Endometrium (tissue), 2 donors: Measurements from ENCODE around the gene ZSCAN5C.
"Not testable (repeated sequence)": the region's sequence is repeated elsewhere in the genome, so short reads cannot be mapped to it uniquely, and the experiment has no call there.

Experiments used
- FAIRE-seq: peaks from 2 replicates; lab custom pipeline; 2012; peaks lifted over from hg19 to GRCh38; lab: Jason Lieb, UNC
- donor health status: control.
- donor health status: control.

The ZSCAN5C gene

DNA sequence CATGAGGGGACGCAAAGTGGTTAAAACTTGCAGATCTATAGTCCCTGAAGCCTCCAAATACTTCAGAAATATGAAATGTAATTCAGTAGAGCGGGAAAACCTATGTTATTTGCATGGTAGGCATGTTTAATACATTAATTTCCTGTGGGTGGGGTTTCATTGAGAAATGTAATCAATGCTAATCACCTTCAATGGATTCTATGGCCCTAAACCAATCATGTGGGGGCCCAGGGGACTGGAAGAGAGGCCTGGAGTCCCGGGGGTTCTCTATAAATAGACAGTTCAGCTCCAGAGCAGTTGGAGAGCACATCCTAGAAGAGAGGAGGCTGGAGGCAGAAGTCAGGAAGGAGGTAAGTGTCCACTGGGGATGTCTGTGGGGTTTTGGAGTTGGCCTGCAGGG, at the start of gene ZSCAN5C:
Gene ZSCAN5C (plus strand): TSS at position 301 of the 400 bp plus-strand sequence. CDS start 3,641 bp downstream, outside the sequence.
- FAIRE-seq, result no peak

DNA sequence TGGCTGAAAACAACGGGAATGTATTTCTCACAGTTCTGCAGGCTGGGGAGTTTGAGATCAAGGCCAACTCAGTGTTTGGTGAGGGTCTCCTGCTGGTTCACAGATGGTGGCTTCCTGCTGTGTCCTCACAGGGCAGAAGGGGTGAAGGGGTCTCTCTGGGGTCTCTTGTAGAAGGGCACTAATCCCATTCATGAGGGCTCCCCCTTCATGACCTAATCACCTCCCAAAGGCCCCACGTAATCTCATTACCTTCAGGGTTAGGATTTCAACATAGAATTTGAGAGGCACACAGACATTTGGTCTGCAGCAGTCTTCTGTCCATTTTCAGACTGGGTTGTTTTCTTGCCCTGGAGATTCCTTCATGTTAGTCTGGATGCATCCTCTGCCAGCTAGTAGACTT, 49.4 kb upstream of the ZSCAN5C start:
- no peak for FAIRE-seq

- no peak for FAIRE-seq
Measured at GRCh38 chr19:56153507-56153906, 48.6 kb upstream of the ZSCAN5C start.

DNA sequence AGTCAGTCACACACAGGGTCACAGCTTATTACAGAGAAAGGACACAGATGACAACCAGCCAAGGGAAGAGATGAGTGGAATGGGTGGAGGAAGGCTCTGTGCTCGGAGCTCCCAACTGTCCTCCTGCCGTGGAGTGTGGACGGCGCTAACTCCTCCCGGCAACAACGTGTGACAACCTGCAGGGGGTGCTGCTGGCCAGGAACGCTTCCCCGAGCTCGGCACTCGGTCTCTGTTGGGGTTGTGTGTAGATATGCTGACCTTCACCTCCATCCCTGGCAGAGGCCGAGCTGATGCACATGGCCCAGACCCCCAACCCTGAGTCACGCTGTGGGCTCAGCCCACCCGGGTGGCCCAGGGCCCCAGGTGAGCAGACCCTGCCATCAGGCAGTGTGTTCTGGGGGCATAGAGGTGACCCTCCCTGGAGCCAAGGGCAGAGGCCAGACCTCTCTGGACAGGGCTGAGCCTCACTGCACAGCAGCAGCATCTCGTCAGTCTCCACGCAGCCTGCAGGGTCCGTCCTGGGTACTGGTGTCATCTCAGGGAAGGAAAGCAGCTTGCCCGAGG, 46.9 kb upstream of the ZSCAN5C start:
- FAIRE-seq, result no peak

GRCh38 chr19:56156768-56157167, 45.3 kb upstream of the ZSCAN5C start:
- no peak for FAIRE-seq

- no peak for FAIRE-seq
Measured at GRCh38 chr19:56158170-56158757, 43.8 kb upstream of the ZSCAN5C start.

- FAIRE-seq, result no peak
Measured at GRCh38 chr19:56159009-56159559, 43.0 kb upstream of the ZSCAN5C start.

DNA sequence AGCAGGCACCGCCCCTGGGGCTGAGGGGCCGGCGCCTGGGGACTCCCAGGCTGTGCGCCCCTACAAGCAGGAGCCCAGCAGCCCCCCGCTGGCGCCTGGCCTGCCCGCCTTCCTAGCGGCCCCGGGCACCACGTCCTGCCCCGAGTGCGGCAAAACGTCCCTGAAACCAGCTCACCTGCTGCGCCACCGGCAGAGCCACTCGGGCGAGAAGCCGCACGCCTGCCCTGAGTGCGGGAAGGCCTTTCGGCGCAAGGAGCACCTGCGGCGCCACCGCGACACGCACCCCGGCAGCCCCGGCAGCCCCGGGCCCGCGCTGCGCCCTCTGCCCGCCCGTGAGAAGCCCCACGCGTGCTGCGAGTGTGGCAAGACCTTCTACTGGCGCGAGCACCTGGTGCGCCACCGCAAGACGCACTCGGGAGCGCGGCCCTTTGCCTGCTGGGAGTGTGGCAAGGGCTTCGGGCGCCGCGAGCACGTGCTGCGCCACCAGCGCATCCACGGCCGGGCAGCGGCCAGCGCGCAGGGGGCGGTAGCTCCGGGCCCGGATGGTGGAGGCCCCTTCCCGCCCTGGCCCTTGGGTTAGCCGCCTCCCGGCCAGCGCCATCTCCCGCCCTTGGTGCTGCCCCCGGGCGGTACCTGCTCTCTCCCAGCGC, 42.3 kb upstream of the ZSCAN5C start:
- FAIRE-seq, result no peak

DNA sequence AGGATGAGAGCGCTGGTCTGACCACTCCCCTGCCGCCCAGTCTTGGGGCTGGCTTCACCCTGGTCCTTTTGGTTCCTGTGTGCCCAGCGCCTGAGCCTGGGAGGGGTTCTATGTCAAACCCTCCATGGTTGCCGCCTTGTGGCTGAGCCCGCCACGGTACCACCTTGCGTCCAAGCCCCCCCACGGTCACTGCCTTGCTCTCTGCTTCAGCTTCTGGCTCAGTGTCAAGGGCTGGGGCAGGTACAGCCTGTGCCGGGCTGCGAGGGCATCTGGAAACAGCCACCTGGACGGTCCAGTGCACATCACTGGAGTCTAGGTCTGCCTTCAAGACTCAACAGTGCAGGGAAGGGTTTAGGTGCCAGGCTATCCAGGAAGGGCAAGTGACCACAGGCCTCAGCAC, 40.5 kb upstream of the ZSCAN5C start:
- no peak for FAIRE-seq

DNA sequence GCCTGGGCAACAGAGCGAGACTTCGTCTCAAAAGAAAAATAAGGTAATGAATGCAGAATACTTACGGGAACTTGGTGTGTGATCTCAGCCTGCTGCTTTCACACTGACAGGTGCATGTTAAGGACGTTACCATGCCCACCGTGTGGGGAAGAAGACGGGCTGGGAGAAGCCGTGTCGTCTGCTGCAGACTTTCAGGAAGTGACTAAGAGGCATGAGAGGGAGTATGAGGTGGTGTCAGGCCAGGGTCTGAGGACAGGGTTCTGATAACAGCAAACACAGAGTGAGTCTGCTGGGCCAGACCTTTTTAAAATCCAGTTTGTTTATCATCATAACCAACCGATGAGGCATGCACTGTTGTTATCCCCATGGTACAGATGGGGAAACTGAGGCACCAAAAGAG, 39.8 kb upstream of the ZSCAN5C start:
- FAIRE-seq, result no peak

- no peak for FAIRE-seq
Measured at GRCh38 chr19:56163097-56163496, 39.0 kb upstream of the ZSCAN5C start.

GRCh38 chr19:56167064-56167578, 35.0 kb upstream of the ZSCAN5C start:
- no peak for FAIRE-seq

GRCh38 chr19:56170261-56170660, 31.8 kb upstream of the ZSCAN5C start:
- FAIRE-seq, result no peak

- no peak for FAIRE-seq
Measured at GRCh38 chr19:56174086-56174485, 28.0 kb upstream of the ZSCAN5C start.

DNA sequence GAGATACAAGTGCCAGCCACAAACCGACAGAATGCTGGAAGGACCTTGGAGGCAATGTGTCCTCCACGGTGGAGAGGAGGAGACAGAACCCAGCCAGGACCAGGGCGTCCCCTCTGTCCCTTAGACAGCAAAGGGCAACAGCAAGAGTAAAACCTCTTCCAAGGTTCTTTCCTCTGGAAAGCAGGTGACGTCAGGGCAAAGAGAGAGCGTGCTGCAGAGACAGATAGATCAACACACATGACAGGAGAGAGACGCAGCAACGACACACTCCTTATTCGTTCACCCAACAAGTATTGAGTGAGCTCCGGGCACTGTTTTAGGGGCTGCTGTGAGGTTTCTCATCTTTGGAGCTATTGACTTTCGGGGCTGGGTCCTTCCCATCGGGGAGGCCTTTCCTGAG, 27.5 kb upstream of the ZSCAN5C start:
- FAIRE-seq, result no peak

DNA sequence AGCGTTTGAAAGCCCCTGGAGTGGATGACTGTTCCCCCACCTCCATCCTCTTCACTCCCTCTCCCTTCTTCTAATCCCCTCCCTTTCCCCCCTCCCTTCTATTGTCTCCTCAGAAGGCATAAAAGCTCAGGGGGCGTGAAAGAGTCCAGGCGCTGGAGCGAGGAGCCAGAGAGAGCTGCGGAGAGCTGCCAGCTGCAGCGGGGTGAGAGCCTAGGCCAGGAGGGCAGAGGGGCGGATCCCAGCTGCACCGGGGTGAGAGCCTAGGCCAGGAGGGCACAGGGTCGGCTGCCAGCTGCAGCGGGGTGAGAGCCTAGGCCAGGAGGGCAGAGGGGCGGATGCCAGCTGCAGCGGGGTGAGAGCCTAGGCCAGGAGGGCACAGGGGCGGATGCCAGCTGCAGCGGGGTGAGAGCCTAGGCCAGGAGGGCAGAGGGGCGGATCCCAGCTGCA, 26.2 kb upstream of the ZSCAN5C start, which contains the start of gene GALP:
Gene GALP (plus strand): TSS at position 148 of the 447 bp plus-strand sequence. CDS start 1,101 bp downstream, outside the sequence.
- not testable (repeated sequence) for FAIRE-seq

DNA sequence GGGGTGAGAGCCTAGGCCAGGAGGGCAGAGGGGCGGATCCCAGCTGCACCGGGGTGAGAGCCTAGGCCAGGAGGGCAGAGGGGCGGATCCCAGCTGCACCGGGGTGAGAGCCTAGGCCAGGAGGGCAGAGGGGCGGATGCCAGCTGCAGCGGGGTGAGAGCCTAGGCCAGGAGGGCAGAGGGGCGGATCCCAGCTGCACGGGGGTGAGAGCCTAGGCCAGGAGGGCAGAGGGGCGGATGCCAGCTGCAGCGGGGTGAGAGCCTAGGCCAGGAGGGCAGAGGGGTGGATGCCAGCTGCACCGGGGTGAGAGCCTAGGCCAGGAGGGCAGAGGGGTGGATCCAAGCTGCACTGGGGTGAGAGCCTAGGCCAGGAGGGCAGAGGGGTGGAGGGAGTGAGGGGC, 25.8 kb upstream of the ZSCAN5C start:
- not testable (repeated sequence) for FAIRE-seq

DNA sequence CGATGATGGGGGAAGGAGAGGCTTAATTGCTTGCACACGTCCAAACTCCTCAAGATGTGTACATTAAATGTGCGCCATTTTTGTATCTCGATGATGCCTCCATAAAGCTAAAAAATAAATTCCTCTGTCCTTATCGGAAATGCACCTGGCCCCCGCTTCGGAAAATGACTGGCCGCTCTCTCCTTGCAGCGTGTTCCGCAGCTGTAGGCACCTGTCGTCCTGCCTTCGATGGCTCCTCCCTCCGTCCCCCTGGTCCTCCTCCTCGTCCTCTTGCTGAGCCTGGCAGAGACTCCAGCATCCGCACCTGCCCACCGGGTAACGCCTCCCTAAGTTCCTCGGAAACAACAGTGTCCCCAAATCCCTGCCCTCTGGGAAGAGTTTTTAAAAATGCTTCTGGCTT, 25.2 kb upstream of the ZSCAN5C start:
- FAIRE-seq, result no peak

DNA sequence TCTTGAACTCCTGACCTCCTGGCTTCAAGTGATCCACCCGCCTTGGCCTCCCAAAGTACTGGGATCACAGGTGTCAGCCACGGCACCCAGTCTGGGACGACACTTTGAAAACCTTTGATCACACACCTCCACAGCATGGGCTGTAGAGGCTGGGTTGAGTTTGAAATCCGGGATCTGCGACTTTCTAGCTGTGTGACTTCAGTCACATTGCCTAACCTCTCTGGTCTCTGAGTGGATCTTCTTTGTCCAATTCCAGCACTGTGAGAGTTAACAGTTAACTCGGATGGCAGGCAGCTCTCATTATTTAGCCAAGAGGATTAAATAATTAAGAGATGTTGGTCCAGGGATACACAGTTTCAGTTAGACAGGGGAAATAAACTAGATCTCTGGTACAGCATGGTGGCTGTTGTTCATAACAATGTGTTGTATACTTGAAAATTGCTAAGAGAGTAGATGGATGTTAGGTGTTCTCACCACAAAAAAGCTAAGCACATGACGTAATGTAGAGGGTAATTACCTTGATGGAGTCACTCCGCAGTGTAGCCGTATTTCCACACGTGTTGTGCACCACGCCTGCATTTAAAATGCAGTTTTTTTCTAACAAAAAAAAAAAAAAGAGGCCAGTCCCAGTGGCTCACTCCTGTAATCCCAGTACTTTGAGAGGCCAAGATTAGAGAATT, 24.4 kb upstream of the ZSCAN5C start:
- no peak for FAIRE-seq

DNA sequence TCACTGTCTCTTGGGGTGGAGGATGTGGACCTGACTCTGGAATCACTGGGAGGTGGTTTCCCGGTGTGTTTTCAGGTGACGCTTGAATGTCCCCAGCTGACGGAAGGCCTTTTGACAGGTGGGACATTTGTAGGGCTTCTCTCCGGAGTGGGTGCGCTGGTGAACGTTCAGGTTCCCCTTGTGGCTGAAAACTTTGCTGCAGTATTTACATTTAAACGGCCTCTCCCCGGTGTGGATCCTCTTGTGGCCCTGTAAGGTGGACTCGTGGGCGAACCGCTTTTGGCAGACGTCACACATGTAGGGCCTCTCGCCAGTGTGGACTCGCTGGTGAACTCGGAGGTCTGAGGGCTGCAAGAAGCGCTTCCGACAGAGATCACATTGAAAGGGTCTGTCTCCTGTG, 12.3 kb upstream of the ZSCAN5C start:
- no peak for FAIRE-seq

- no peak for FAIRE-seq
Measured at GRCh38 chr19:56191115-56191514, 11.0 kb upstream of the ZSCAN5C start.

GRCh38 chr19:56191711-56192110, 10.4 kb upstream of the ZSCAN5C start:
- no peak for FAIRE-seq
